Activated CD4-positive, alpha-beta T cell treated with anti-CD3 and anti-CD28 coated beads, Interleukin-2, amount 10 ng/mL, durations not matched to agents 24 days and 14 days (primary cell): ENCODE results near the gene MBD6. TPM values are rescaled to one million over a fixed set of nuclear protein-coding genes. Genes with fewer than 3 reads are reported as not detected.
A peak's percentile ranks its signal among the peaks of the same experiment; 100 is the strongest.

ENCODE experiments used
- DNase-seq: peaks from one replicate; pipeline ENCODE4 v3.0.0; 2022
- H3K27ac Mint-ChIP-seq: one replicate; pipeline ENCODE4 v1.8.0; 2022; ENCODE audit warnings: mild to moderate bottlenecking, mixed read lengths
- H3K27me3 Mint-ChIP-seq: one replicate; pipeline ENCODE4 v1.8.0; 2022; ENCODE audit warnings: mixed read lengths
- H3K36me3 Mint-ChIP-seq: one replicate; pipeline ENCODE4 v1.8.0; 2022; ENCODE audit warnings: low read depth, mild to moderate bottlenecking, mixed read lengths
- H3K4me1 Mint-ChIP-seq: one replicate; pipeline ENCODE4 v1.8.0; 2021; ENCODE audit warnings: mixed read lengths
- H3K4me3 Mint-ChIP-seq: one replicate; pipeline ENCODE4 v1.8.0; 2022; ENCODE audit warnings: mild to moderate bottlenecking, moderate library complexity, mixed read lengths
- H3K9me3 Mint-ChIP-seq: one replicate; pipeline ENCODE4 v1.8.0; 2021; ENCODE audit warnings: mixed read lengths
- intact Hi-C: fragments of 100-400 bp; cut with micrococcal nuclease; formaldehyde crosslinking; loops from one replicate; pipeline ENCODE4 v1.15.1; 2023
- total RNA-seq: library from RNA; stranded (reverse); gene quantifications from 2 replicates; pipeline ENCODE4 v1.2.3, GENCODE V29; 2022

MBD6 gene
- total RNA-seq, 1 donor from 2014 or later, result 67.8 TPM

GRCh38 chr12:57522887-57523705, 472 bp downstream of the MBD6 start:
- H3K9me3 Mint-ChIP-seq, result no peaks in the 10 kb centered on the region
- H3K27me3 Mint-ChIP-seq, result no peaks in the 10 kb centered on the region
- intact Hi-C loops, result loop anchor here (1.0 to 5.0 kb wide), 5 partner anchors 61 to 836 kb away; partner anchors contain the start of genes CTDSP2, OS9, PIP4K2C and PTGES3
- peak overlapping the region; percentile 88 for H3K27ac Mint-ChIP-seq
- H3K4me3 Mint-ChIP-seq, result peak overlapping the region; percentile 96
- H3K4me1 Mint-ChIP-seq, result peaks cover 51% of the 10 kb centered on the region
- peaks cover 47% of the 10 kb centered on the region for H3K36me3 Mint-ChIP-seq
- DNase-seq, result peak; percentile 80

GRCh38 chr12:57523706-57524614, 1.3 kb downstream of the MBD6 start:
- Mint-ChIP-seq H3K36me3 (peaks cover 43% of the 10 kb centered on the region), H3K27me3 (no peaks in the 10 kb centered on the region), H3K4me1 (peaks cover 42% of the 10 kb centered on the region), H3K9me3 (no peaks in the 10 kb centered on the region), H3K4me3 (peak overlapping the region; percentile 96), H3K27ac (peak overlapping the region; percentile 88)
- intact Hi-C loops, result loop anchor here (2.0 to 5.0 kb wide), 4 partner anchors 67 to 837 kb away; partner anchors contain the start of genes CTDSP2, OS9, PIP4K2C and PTGES3
- DNase-seq, result peak; percentile 67

- Mint-ChIP-seq H3K36me3 (peaks cover 44% of the 10 kb centered on the region), H3K27ac (peak overlapping the region; percentile 88), H3K4me3 (peak overlapping the region; percentile 96)
Measured at GRCh38 chr12:57524814-57525614, 2.4 kb downstream of the MBD6 start.

GRCh38 chr12:57525615-57526383, 3.2 kb downstream of the MBD6 start:
- Mint-ChIP-seq H3K36me3 (peaks cover 44% of the 10 kb centered on the region), H3K4me1 (peaks cover 35% of the 10 kb centered on the region), H3K4me3 (no peak overlapping the region), H3K9me3 (no peaks in the 10 kb centered on the region), H3K27me3 (no peaks in the 10 kb centered on the region), H3K27ac (no peak overlapping the region)
- DNase-seq, result no peak
- intact Hi-C loops, result no loop called here

More at GRCh38 chr12:57524814-57525614, 2.4 kb downstream of the MBD6 start:
- no peaks in the 10 kb centered on the region for H3K27me3 Mint-ChIP-seq
- H3K4me1 Mint-ChIP-seq, result peaks cover 36% of the 10 kb centered on the region
- intact Hi-C loops, result loop anchor here (5.0 kb wide), 3 partner anchors 167 to 838 kb away; partner anchors contain the start of genes CTDSP2, OS9 and PTGES3
- DNase-seq, result no peak
- no peaks in the 10 kb centered on the region for H3K9me3 Mint-ChIP-seq

- DNase-seq, result no peak
- peaks cover 47% of the 10 kb centered on the region for H3K36me3 Mint-ChIP-seq
- no peak overlapping the region for H3K4me3 Mint-ChIP-seq
- intact Hi-C loops, result no loop called here
- no peak overlapping the region for H3K27ac Mint-ChIP-seq
- no peaks in the 10 kb centered on the region for H3K9me3 Mint-ChIP-seq
- peaks cover 28% of the 10 kb centered on the region for H3K4me1 Mint-ChIP-seq
- no peaks in the 10 kb centered on the region for H3K27me3 Mint-ChIP-seq
Measured at GRCh38 chr12:57526477-57527126, 4.0 kb downstream of the MBD6 start.

- H3K4me1 Mint-ChIP-seq, result peaks cover 22% of the 10 kb centered on the region
- no peaks in the 10 kb centered on the region for H3K9me3 Mint-ChIP-seq
- H3K27ac Mint-ChIP-seq, result no peak overlapping the region
- H3K27me3 Mint-ChIP-seq, result no peaks in the 10 kb centered on the region
- intact Hi-C loops, result no loop called here
- DNase-seq, result no peak
- no peak overlapping the region for H3K4me3 Mint-ChIP-seq
- H3K36me3 Mint-ChIP-seq, result peaks cover 51% of the 10 kb centered on the region
Measured at GRCh38 chr12:57527184-57527583, 4.6 kb downstream of the MBD6 start.

- Mint-ChIP-seq H3K4me1 (peaks cover 19% of the 10 kb centered on the region), H3K27me3 (no peaks in the 10 kb centered on the region), H3K4me3 (no peak overlapping the region), H3K27ac (no peak overlapping the region), H3K9me3 (no peaks in the 10 kb centered on the region), H3K36me3 (peaks cover 59% of the 10 kb centered on the region)
- intact Hi-C loops, result no loop called here
- no peak for DNase-seq
Measured at GRCh38 chr12:57528176-57528575, 5.6 kb downstream of the MBD6 start.

- intact Hi-C loops, result no loop called here
Measured at GRCh38 chr12:57528831-57529555, 6.4 kb downstream of the MBD6 start.

GRCh38 chr12:57529831-57530230, 7.2 kb downstream of the MBD6 start:
- intact Hi-C loops, result no loop called here
- H3K36me3 Mint-ChIP-seq, result peaks cover 58% of the 10 kb centered on the region
- H3K9me3 Mint-ChIP-seq, result no peaks in the 10 kb centered on the region
- no peak overlapping the region for H3K4me3 Mint-ChIP-seq
- H3K27ac Mint-ChIP-seq, result no peak overlapping the region
- no peak for DNase-seq
- H3K27me3 Mint-ChIP-seq, result no peaks in the 10 kb centered on the region
- H3K4me1 Mint-ChIP-seq, result peaks cover 4% of the 10 kb centered on the region

More at GRCh38 chr12:57528831-57529555, 6.4 kb downstream of the MBD6 start:
- H3K27me3 Mint-ChIP-seq, result no peaks in the 10 kb centered on the region
- DNase-seq, result no peak
- no peaks in the 10 kb centered on the region for H3K9me3 Mint-ChIP-seq
- H3K36me3 Mint-ChIP-seq, result peaks cover 61% of the 10 kb centered on the region
- no peak overlapping the region for H3K4me3 Mint-ChIP-seq
- H3K4me1 Mint-ChIP-seq, result peaks cover 11% of the 10 kb centered on the region
- no peak overlapping the region for H3K27ac Mint-ChIP-seq

- no peak overlapping the region for H3K27ac Mint-ChIP-seq
- H3K4me1 Mint-ChIP-seq, result peaks cover 2% of the 10 kb centered on the region
- H3K4me3 Mint-ChIP-seq, result no peak overlapping the region
- no peaks in the 10 kb centered on the region for H3K9me3 Mint-ChIP-seq
- no peaks in the 10 kb centered on the region for H3K27me3 Mint-ChIP-seq
- intact Hi-C loops, result no loop called here
- no peak for DNase-seq
- H3K36me3 Mint-ChIP-seq, result peaks cover 61% of the 10 kb centered on the region
Measured at GRCh38 chr12:57530396-57531142, 7.9 kb downstream of the MBD6 start.

GRCh38 chr12:57531836-57532235, 9.2 kb downstream of the MBD6 start:
- Mint-ChIP-seq H3K4me3 (no peak overlapping the region), H3K27ac (no peak overlapping the region), H3K36me3 (peaks cover 57% of the 10 kb centered on the region), H3K9me3 (no peaks in the 10 kb centered on the region), H3K27me3 (no peaks in the 10 kb centered on the region), H3K4me1 (no peaks in the 10 kb centered on the region)
- intact Hi-C loops, result no loop called here
- DNase-seq, result no peak
